ENCODE data around the gene BTBD10. TPM values are rescaled to one million over a fixed set of nuclear protein-coding genes. Genes with fewer than 3 reads are reported as not detected.

Gene BTBD10
- total RNA-seq, 1 donor, result 55.7 TPM

DNA sequence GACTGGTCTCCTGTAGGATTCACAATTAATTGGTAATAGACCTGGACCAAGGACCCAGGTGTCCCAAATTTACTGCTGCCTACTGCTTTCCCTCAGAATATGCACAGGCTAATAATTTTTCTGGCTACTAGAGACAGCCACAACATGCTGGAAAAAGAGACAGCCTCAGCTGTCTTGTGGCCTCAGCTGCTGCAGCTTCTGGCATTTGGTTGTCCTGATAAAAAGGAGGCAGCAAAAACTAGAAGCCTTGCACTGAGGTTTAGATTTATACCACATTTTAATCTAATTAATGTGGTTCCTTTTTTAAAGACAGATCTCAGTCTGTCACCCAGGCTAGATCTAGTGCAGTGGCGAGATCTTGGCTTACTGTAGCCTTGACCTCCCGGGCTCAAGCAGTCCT, 89.8 kb downstream of the BTBD10 start:
- H3K36me3 ChIP-seq (ENCODE audit: insufficient read depth, low read length), result no peaks in the 10 kb centered on the region
- H2AFZ ChIP-seq (ENCODE audit: low read length), result no peak overlapping the region
- H3K27ac ChIP-seq (ENCODE audit: low read depth, low read length), result no peak overlapping the region
- H3K79me2 ChIP-seq (ENCODE audit: insufficient read depth, low read length), result no peaks in the 10 kb centered on the region
- H4K20me1 ChIP-seq (ENCODE audit: insufficient read depth, low read length), result no peaks in the 10 kb centered on the region
- H3K9me3 ChIP-seq (ENCODE audit: low read depth, low read length), result no peaks in the 10 kb centered on the region
- DNase-seq (ENCODE audit: insufficient read length, low spot score, missing footprints), result no peak
- TF ChIP-seq, protein P1, sequence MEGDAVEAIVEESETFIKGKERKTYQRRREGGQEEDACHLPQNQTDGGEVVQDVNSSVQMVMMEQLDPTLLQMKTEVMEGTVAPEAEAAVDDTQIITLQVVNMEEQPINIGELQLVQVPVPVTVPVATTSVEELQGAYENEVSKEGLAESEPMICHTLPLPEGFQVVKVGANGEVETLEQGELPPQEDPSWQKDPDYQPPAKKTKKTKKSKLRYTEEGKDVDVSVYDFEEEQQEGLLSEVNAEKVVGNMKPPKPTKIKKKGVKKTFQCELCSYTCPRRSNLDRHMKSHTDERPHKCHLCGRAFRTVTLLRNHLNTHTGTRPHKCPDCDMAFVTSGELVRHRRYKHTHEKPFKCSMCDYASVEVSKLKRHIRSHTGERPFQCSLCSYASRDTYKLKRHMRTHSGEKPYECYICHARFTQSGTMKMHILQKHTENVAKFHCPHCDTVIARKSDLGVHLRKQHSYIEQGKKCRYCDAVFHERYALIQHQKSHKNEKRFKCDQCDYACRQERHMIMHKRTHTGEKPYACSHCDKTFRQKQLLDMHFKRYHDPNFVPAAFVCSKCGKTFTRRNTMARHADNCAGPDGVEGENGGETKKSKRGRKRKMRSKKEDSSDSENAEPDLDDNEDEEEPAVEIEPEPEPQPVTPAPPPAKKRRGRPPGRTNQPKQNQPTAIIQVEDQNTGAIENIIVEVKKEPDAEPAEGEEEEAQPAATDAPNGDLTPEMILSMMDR (IDR thresholded peaks at IDR 0.05; ENCODE audit: extremely low read depth, low read depth, low read length), result no peak
- peaks cover 4% of the 10 kb centered on the region for H3K4me1 ChIP-seq (ENCODE audit: insufficient read depth, low read length)
- no peak overlapping the region for H3K4me3 ChIP-seq (ENCODE audit: insufficient read depth, low read length)
- no peak overlapping the region for H3K4me2 ChIP-seq (ENCODE audit: insufficient read depth, low read length)
- H3K27me3 ChIP-seq (ENCODE audit: insufficient read depth, low read length), result no peaks in the 10 kb centered on the region

DNA sequence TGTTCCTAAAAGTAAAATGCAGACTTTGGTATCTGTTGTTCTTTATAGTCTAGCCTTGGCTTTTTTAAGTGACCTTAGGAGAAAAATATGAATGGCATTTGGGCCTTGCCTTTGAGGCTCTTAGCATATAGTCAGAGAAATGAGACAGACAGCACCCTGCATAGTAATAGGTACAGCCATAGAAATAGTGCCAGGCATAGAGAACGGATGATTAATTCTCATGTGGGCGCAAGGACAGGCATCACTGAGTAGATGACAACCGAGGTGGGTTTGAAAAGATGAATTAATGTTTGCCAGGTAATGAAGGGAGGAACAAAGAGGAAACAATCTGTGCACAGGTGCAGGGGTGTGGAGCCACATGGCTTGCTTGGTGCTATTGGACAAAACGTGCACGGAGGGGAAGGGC, 95.0 kb downstream of the BTBD10 start:
- no peak for DNase-seq (ENCODE audit: insufficient read length, low spot score, missing footprints)
- H2AFZ ChIP-seq (ENCODE audit: low read length), result peak overlapping the region; percentile 49
- H3K4me3 ChIP-seq (ENCODE audit: insufficient read depth, low read length), result no peak overlapping the region

DNA sequence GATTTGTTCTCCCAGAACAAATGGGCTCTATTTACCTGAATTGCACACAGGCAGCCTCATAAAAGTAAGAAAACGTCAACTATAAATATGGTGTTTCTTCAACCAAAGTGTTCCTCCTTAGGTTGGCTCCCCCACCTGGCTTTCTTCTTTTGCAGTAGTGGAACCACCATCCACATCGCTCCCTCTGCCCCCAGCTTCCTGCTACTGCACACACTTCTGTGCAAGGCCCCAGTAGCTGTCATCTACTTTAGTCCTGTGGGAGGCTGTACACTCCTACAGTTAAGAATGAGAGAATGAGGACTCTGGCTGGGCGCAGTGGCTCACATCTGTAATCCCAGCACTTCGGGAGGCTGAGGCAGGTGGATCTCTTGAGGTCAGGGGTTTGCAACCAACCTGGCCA, 95.9 kb downstream of the BTBD10 start:
- H2AFZ ChIP-seq (ENCODE audit: low read length), result no peak overlapping the region
- H3K36me3 ChIP-seq (ENCODE audit: insufficient read depth, low read length), result no peaks in the 10 kb centered on the region
- no peak overlapping the region for H3K4me2 ChIP-seq (ENCODE audit: insufficient read depth, low read length)
- peaks cover 16% of the 10 kb centered on the region for H3K4me1 ChIP-seq (ENCODE audit: insufficient read depth, low read length)
- DNase-seq (ENCODE audit: insufficient read length, low spot score, missing footprints), result no peak
- no peaks in the 10 kb centered on the region for H4K20me1 ChIP-seq (ENCODE audit: insufficient read depth, low read length)
- H3K79me2 ChIP-seq (ENCODE audit: insufficient read depth, low read length), result no peaks in the 10 kb centered on the region
- TF ChIP-seq, protein P1 (IDR thresholded peaks at IDR 0.05; ENCODE audit: extremely low read depth, low read depth, low read length), result no peak
- no peak overlapping the region for H3K27ac ChIP-seq (ENCODE audit: low read depth, low read length)
- no peak overlapping the region for H3K4me3 ChIP-seq (ENCODE audit: insufficient read depth, low read length)
- H3K27me3 ChIP-seq (ENCODE audit: insufficient read depth, low read length), result no peaks in the 10 kb centered on the region
- H3K9me3 ChIP-seq (ENCODE audit: low read depth, low read length), result no peaks in the 10 kb centered on the region

More for the DNA sequence above, 95.0 kb downstream of the BTBD10 start:
- H3K4me2 ChIP-seq (ENCODE audit: insufficient read depth, low read length), result peak overlapping the region; percentile 14
- H3K36me3 ChIP-seq (ENCODE audit: insufficient read depth, low read length), result no peaks in the 10 kb centered on the region
- TF ChIP-seq, protein P1 (IDR thresholded peaks at IDR 0.05; ENCODE audit: extremely low read depth, low read depth, low read length), result no peak
- H3K79me2 ChIP-seq (ENCODE audit: insufficient read depth, low read length), result no peaks in the 10 kb centered on the region
- peaks cover 16% of the 10 kb centered on the region for H3K4me1 ChIP-seq (ENCODE audit: insufficient read depth, low read length)
- no peaks in the 10 kb centered on the region for H4K20me1 ChIP-seq (ENCODE audit: insufficient read depth, low read length)
- no peaks in the 10 kb centered on the region for H3K9me3 ChIP-seq (ENCODE audit: low read depth, low read length)
- no peaks in the 10 kb centered on the region for H3K27me3 ChIP-seq (ENCODE audit: insufficient read depth, low read length)
- peak overlapping the region; percentile 47 for H3K27ac ChIP-seq (ENCODE audit: low read depth, low read length)

DNA sequence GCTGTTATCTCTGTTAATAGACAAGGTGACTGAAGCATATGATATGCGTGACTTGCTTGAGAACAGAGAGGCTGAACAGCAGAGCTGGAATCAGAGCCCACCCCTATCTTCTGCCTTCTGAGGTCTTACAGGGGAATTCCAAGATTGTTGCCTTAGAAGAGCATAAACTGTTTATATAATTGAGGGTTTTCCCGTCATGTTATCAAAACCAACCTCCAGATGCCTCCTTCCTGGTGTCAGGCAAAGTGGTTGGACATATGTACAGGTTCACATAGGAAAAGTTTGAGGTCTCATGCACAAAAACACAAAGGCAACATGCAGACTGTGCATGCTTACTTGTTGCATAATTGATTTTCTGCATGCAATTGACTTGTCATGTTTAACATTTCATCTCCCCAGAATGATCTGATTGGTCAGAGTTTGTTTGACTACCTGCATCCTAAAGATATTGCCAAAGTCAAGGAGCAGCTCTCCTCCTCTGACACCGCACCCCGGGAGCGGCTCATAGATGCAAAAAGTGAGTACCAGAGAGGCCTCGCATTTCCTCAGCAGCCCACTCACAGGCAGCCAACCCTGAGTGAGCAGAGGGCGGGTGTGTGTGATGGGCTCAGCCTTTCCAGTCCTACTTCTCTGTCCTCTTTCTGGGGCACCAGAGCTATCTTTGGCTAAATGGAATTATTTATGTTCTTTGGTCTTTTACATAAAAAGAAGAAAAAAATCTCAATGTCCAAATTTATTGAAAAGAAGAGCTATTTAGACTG, 96.6 kb downstream of the BTBD10 start:
- H4K20me1 ChIP-seq (ENCODE audit: insufficient read depth, low read length), result no peaks in the 10 kb centered on the region
- no peaks in the 10 kb centered on the region for H3K79me2 ChIP-seq (ENCODE audit: insufficient read depth, low read length)
- H2AFZ ChIP-seq (ENCODE audit: low read length), result no peak overlapping the region
- no peak overlapping the region for H3K27ac ChIP-seq (ENCODE audit: low read depth, low read length)
- H3K27me3 ChIP-seq (ENCODE audit: insufficient read depth, low read length), result no peaks in the 10 kb centered on the region
- H3K4me1 ChIP-seq (ENCODE audit: insufficient read depth, low read length), result peaks cover 16% of the 10 kb centered on the region
- H3K9me3 ChIP-seq (ENCODE audit: low read depth, low read length), result no peaks in the 10 kb centered on the region
- H3K4me2 ChIP-seq (ENCODE audit: insufficient read depth, low read length), result no peak overlapping the region
- DNase-seq (ENCODE audit: insufficient read length, low spot score, missing footprints), result no peak
- peaks cover under 1% of the 10 kb centered on the region for H3K36me3 ChIP-seq (ENCODE audit: insufficient read depth, low read length)
- TF ChIP-seq, protein P1 (IDR thresholded peaks at IDR 0.05; ENCODE audit: extremely low read depth, low read depth, low read length), result no peak
- no peak overlapping the region for H3K4me3 ChIP-seq (ENCODE audit: insufficient read depth, low read length)

Measured in osteoblast (primary cell).